GM18502 (cell line): ENCODE data around the gene HELZ.
"Not testable (repeated sequence)": the region's sequence is repeated elsewhere in the genome, so short reads cannot be mapped to it uniquely, and the experiment has no call there.

Source experiments
- ATAC-seq: cut with Tn5 transposase; IDR thresholded peaks from one replicate; pipeline ENCODE4 v1.9.1; 2021; ENCODE audit warnings: mild to moderate bottlenecking; ENCODE audit not compliant: unreplicated experiment, poor library complexity

HELZ gene

DNA sequence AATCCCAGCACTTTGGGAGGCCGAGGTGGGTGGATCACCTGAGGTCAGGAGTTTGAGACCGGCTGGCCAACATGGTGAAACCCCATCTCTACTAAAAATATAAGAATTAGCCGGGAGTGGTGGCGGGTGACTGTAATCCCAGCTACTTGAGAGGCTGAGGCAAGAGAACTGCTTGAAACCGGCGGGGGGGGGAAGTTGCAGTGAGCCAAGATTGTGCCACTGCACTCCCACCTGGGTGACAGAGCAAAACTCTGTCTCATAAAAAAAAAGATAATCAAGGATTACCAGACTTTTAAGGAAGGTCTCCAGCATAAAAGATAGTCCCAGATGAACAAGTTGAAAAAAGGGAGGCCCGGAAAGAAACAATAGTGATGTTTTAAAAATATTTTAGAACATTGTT, 152.3 kb downstream of the HELZ start:
- ATAC-seq = not testable (repeated sequence)

GRCh38 chr17:67092291-67092690, 152.7 kb downstream of the HELZ start:
- no peak for ATAC-seq

DNA sequence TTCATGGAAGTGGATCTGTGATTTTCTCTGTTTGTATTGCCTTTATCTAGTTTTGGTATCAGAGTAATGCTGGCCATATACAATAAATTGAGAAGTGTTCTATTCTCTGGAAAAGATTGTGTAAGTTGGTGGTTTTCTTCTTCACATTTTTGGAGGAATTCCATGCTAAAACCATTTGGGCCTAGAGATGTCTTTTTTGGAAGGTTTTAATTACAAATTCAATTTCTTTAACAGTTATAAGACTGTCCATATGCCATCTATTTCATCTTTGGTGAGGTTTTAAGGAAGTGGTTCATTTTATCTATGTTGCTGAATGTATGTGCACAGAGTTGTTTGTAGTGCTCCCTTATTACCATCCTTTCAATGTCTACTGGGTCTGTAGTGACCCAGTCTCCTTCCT, 154.7 kb downstream of the HELZ start:
- ATAC-seq = no peak

DNA sequence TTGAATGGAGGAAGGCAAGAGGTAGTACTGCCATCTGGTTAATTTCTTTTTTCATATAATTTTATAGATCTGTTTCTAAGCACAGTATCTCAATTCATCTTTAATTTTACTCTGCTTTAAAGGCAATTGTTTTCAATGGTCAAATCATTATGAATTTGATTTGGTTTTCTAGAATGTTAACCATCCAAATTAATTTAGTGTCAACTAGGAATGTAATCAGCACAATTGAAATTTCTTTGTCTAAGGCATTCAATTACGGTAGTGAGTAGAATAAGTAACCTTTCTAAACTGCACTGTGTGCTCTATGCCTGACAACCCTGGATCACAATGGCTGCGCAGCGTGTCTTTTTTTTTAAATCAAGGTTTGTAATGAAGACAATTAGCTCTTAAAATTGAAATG, 156.4 kb downstream of the HELZ start:
- no peak for ATAC-seq

GRCh38 chr17:67085406-67085805, 159.6 kb downstream of the HELZ start:
- no peak for ATAC-seq

DNA sequence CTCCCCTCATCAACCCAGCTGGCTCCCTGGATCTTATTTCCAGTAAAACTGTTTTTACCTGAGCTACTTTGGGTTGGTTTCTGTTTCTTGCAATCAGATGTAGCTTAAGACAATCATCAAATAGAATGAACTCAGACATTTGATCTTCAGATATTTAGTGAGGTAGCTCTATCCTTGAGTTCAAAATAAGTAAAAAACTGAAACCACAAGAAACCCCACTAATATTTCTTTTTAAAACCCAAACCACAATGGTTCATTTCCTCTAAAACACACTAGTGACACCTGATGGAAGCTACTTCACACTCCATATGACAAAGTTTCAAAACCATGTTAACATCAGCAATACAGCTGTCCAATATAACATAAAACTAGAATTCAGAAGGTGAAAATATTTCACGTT, 162.9 kb downstream of the HELZ start:
- peak; percentile 87 for ATAC-seq

DNA sequence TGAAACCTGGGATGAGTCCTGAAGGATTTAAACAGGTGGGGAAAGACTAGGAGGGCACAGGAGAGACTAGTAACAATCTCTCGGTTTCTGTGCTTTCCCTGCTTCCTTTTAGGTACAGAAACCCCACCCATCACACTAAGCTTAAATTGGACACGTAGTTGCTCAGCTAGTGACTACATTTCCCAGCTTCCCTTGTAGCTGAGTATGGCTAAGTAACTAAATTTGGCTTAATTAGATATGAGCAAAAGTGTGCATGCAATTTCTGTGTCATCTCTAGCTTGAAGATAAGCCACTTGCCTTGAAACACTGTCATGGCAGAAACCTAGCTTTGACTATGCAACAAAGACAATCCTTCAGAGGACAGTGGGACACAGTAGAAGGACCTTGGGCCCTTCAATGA, 164.2 kb downstream of the HELZ start:
- no peak for ATAC-seq

DNA sequence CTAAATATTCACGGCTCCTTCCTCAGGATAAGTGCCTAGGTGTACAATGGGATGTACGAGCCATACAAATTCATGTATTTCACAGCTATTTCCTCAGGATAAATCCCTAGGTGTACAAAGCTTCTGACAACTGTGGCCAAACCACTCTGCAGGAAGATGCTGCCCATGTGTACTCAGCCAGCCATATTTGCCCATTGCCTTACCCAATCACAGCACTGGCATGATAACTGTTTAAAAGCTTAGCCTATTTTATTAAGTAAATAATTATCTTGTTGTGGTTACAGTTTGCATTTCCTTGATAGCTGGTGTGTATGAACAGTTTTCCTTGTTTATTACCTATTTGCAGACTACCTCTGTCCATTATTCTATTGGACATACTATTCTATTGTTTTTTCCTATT, 165.5 kb downstream of the HELZ start:
- ATAC-seq = no peak

- no peak for ATAC-seq
Observed at GRCh38 chr17:67078292-67078691, 166.7 kb downstream of the HELZ start.

- ATAC-seq = no peak
Observed at GRCh38 chr17:67076290-67076689, 168.7 kb downstream of the HELZ start.

DNA sequence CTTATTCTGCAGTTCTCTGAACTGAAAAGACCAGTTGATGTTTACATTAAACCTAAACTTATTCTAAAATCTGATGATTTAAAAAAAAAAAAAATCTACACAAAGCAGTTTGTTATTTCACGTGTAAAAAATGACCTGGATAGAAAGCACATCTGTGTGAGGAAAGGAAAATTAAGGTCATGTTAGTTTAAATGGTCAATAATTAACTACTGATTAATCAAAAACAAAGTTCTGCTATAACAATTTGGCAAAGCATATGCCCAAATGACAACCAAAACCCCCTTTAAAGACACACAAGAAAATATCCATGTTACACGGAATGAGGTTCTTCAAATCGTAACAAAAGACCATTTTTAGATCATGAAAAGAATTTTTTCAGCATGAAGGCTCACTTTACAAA, 170.2 kb downstream of the HELZ start:
- no peak for ATAC-seq

- ATAC-seq = no peak
Observed at GRCh38 chr17:67072885-67073284, 172.1 kb downstream of the HELZ start.

DNA sequence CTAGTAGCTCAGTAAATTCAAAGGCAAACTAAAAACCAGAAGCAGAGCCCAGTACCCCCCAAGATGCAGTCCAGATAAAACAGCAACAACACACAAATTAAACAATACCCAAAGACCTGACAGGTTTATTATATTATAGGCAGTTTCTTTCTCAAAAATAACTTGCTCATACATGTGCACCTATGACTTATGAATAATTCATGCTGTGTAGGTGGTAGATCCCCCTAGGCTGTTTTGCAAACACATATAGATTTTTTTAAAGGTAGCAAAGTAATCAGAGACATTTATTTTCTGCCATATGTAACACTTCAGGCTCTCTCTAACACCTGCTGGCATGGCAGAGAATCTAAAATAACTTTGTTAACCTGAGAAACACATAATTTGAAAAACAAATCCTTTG, 173.4 kb downstream of the HELZ start:
- no peak for ATAC-seq

DNA sequence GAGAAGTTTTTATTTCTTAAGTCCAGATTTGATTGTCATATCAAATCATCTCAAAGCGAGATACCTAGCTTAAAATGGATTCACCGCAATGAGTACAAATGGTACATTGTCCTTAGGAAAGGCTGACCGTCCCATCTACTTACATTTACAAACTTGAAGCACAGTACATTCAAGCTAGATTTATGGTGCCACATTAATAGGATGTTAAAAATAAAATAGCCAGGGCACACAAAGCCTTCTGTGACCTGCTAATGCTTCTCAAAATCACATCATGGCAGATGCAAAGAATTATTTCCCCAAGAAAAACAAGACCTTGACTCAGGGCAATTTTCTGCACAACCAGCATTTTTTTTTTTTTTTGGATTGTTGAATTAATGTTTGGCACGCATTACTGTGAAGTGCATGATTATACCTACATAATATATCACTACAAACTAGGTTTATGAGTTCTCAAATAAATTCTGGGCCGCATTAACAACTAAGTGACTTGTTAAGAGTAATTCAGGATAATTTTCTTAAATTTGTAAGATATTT, 175.3 kb downstream of the HELZ start:
- no peak for ATAC-seq

- ATAC-seq = no peak
Observed at GRCh38 chr17:67068999-67069398, 176.0 kb downstream of the HELZ start.

DNA sequence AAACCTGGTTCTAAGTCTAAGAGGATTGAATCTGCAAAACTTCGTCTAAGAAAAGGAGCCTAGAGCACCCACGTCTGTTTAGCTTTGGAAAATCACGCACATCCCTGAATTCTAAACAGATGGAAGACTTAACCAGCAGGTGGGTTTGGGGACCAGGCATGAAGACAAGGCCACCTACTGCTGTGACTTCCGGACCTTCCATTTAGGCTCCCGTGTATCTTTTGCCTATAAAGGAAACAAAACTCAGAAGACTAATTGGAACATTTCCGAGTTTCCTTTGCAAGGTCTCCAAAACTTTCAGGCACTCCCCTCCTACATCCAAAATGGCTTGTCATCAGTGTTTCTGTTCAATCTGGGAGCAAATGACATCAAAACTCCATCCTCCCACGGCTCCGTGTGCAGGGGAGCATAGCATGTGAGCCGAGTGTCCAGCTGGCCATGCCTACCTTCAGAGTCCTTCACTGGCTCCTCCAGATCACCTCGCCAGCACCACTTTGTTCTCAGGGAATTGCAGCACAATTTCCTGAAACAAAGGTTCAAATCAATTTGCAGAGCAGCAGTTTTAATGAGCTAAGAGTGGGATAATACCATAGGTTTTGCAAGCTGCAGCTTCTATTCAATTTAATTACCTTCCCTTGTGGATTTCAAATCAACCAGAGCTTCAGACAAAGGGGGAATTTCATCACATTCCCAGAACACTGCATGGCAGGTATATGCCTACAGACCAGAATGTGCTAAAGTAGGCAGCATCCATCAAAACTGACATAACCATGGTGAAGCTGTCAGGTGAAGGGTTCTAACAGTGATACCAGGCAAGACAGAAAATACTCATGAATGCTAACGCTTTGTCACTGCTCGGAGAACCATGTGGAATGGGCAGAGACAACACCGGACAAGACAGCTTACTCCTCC, 177.2 kb downstream of the HELZ start:
- no peak for ATAC-seq

DNA sequence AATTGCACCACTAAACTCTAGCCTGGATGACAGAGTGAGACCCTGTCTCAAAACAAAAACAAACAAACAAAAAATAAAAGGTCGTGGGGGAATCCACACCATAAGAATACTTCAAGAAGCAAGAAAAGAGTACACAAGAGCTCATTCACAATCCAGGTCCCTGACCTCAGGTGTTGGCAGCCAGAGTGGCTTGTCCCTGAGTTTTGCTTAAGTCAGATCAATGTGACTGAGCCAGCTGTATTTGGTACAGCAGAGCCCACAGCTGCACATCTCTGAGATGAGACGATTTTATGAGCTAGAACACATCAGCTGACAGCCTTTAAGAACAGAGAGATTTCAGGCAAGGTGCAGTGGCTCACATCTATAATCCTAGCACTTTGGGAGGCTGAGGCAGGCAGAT, 178.3 kb downstream of the HELZ start:
- no peak for ATAC-seq

GRCh38 chr17:67063141-67063540, 181.9 kb downstream of the HELZ start:
- no peak for ATAC-seq

DNA sequence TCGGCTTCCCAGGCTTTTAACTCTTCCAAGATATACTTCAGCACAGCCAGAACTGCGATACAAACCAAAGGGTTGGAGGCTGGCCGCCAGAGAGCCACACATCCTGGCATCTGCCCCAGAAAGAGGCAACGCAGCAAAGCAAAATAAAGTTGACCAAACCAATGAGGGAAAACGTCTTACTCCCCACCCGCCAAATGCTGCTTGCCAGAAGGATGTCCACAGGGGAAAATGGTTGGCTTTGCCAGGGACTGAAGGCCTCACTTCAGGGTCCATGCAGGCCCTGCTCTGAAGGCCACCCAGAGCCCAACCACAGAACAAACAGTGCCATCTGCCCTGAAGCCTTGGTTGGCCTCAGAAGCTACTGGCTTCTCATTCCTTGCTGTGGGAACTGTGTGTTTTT, 185.6 kb downstream of the HELZ start:
- ATAC-seq = no peak

DNA sequence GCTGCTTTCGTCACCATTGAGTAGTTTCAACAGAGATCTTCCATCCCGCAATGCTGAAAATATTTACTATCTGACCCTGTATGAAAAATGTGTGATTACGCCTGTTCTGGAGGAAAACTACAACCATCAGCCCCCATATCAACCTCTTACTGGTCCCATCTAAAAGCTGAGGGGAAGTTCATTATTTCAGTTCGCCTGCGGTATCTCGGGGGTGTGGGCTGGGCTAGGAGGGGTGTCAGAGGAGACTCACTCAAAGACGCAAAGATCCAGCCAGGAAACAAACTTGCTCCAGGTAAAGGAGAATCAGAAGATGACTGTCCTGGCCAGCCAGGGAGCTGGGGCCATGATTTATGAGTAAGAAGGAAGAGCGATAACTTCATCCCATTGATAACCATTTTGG, 187.0 kb downstream of the HELZ start:
- no peak for ATAC-seq

- ATAC-seq = no peak
Observed at GRCh38 chr17:67056746-67057490, 188.1 kb downstream of the HELZ start.
